ENCODE measurements around the gene ELOVL4.

ELOVL4 gene

DNA sequence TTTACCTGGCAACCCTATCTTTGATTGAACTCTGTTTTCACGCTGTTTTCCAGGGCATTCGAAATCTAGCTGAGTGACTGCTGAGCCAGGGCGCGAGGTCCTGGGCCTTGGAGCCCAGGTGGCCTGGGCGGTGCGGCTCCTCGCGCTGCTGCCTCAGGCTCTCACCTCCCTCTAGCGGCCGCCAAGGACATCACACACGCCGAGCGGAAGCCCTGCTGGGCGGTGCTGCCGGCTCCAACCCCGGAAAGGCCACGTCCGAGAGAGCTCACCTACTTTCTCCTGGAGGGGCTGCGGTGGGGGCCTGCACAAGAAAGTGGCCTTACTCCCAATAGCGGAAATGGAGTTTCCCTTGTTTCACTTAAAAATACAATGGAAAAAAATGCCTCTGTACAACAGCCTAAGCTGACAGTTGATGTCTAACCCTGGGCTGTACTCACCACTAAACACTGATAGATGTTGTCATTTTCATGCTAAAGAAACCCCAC lies 77.7 kb downstream of the ELOVL4 start:
- Histone ChIP-seq H3K4me3 (ENCODE audit: low read depth in 1 of 2, low read length in 2 of 2) (peak overlapping the region in 1 of 2 donors; percentile 38), H3K27ac (ENCODE audit: low read length) (no peak overlapping the region), H3K9me3 (ENCODE audit: control insufficient read depth in 1 of 2, low read length in 2 of 2) (no peaks in the 10 kb centered on the region)

DNA sequence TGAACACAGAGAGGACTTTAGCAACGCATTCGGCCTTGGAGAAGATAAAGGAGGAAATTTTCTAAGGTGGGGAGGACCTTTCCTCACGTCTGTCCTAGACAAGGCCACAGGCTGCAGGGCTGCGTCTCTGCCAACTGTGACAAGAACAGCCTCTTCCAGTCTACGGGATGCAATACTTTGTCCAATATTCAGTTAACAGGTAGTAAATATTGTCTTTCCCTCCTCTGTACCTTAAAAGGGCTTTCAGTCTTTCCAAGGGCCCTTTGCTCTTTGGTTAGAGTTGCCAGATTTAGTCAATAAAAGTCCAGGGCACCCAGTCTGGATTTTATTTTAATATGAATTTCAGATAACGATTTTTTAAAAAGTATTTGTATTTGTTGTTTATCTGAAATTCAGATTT lies 78.2 kb downstream of the ELOVL4 start:
- Histone ChIP-seq H3K36me3 (ENCODE audit: control insufficient read depth in 1 of 2, insufficient read depth in 2 of 2, low read length in 2 of 2) (no peaks in the 10 kb centered on the region), H3K27ac (ENCODE audit: low read length) (no peak overlapping the region), H3K4me3 (ENCODE audit: low read depth in 1 of 2, low read length in 2 of 2) (no peak overlapping the region), H3K27me3 (ENCODE audit: low read depth, low read length) (no peaks in the 10 kb centered on the region), H3K9me3 (ENCODE audit: control insufficient read depth in 1 of 2, low read length in 2 of 2) (no peaks in the 10 kb centered on the region), H3K4me1 (ENCODE audit: control insufficient read depth in 1 of 2, insufficient read depth in 2 of 2, low read length in 2 of 2) (no peaks in the 10 kb centered on the region)

More for the DNA sequence above, 77.7 kb downstream of the ELOVL4 start:
- no peaks in the 10 kb centered on the region for H3K27me3 ChIP-seq (ENCODE audit: low read depth, low read length)
- no peaks in the 10 kb centered on the region for H3K4me1 ChIP-seq (ENCODE audit: control insufficient read depth in 1 of 2, insufficient read depth in 2 of 2, low read length in 2 of 2)
- H3K36me3 ChIP-seq (ENCODE audit: control insufficient read depth in 1 of 2, insufficient read depth in 2 of 2, low read length in 2 of 2), result no peaks in the 10 kb centered on the region

DNA sequence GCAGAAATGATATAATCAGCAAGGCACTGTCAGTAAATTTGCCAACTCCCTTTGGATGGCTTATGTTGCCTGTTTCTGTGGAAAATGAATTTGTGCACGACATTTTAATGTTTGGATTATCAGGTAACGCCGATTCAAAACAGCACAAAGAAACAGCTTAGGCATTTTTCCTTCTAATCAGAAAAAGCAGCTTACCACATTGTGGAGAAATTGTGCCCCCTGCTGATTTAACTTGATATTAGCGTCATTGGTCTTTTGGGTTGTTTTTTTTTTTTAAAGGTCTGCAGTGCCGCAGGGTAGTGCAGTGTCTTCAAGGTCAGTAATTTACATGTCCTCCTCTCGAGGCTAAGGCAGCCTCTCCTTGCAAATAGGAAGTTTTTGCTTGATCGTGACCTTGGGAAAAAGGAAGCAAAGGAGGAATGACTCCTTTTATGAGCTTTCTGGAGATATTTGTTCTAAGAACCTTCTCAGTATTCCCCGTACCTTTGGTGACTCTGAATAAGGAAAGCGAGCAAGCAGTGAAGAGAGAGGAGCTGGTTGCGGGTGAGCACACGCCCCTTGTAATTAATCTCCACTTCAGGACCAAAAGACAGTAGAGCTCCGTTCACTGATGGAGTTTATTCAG lies 79.1 kb downstream of the ELOVL4 start:
- H3K9me3 ChIP-seq (ENCODE audit: control insufficient read depth in 1 of 2, low read length in 2 of 2), result no peaks in the 10 kb centered on the region
- H3K27me3 ChIP-seq (ENCODE audit: low read depth, low read length), result no peaks in the 10 kb centered on the region
- no peak overlapping the region for H3K27ac ChIP-seq (ENCODE audit: low read length)
- no peaks in the 10 kb centered on the region for H3K36me3 ChIP-seq (ENCODE audit: control insufficient read depth in 1 of 2, insufficient read depth in 2 of 2, low read length in 2 of 2)
- no peaks in the 10 kb centered on the region for H3K4me1 ChIP-seq (ENCODE audit: control insufficient read depth in 1 of 2, insufficient read depth in 2 of 2, low read length in 2 of 2)
- H3K4me3 ChIP-seq (ENCODE audit: low read depth in 1 of 2, low read length in 2 of 2), result no peak overlapping the region
